Ascending aorta (tissue), 2 donors: ENCODE results near the gene RASL12. TPM values are rescaled to one million over a fixed set of nuclear protein-coding genes. Genes with fewer than 3 reads are reported as not detected.
"Not testable (repeated sequence)": the region's sequence is repeated elsewhere in the genome, so short reads cannot be mapped to it uniquely, and the experiment has no call there.

Source experiments
- DNase-seq, 2 donors: peaks; one replicate each; pipeline ENCODE4 v3.0.0-alpha.2; 2019; ENCODE audit warnings: low spot score in 2 of 2
- H3K27ac ChIP-seq, 2 donors: fragments of 200-600 bp; sonication (generic); one replicate each; pipeline ENCODE4 v1.5.1; 2016 to 2017; ENCODE audit warnings: mild to moderate bottlenecking in 1 of 2
- H3K27me3 ChIP-seq: fragments of 200-600 bp; sonication (generic); one replicate; pipeline ENCODE4 v1.5.1; 2017
- H3K36me3 ChIP-seq, 2 donors: fragments of 200-600 bp; sonication (generic); one replicate each; pipeline ENCODE4 v1.5.1; 2016
- H3K4me1 ChIP-seq, 2 donors: fragments of 200-600 bp; sonication (generic); one replicate each; pipeline ENCODE4 v1.5.1; 2016 to 2017; ENCODE audit warnings: mild to moderate bottlenecking in 1 of 2
- H3K4me3 ChIP-seq, 2 donors: fragments of 200-600 bp; sonication (generic); one replicate each; pipeline ENCODE4 v1.5.1; 2016 to 2017; ENCODE audit warnings: mild to moderate bottlenecking in 1 of 2
- H3K9me3 ChIP-seq, 2 donors: fragments of 200-600 bp; sonication (generic); one replicate each; pipeline ENCODE4 v1.5.1; 2016
- CTCF ChIP-seq, 3 experiments: fragments of 200-600 bp in 2 of 3; fragments of 450-650 bp in 1 of 3; sonication (generic) in 2 of 3; IDR thresholded peaks; one replicate each; pipeline ENCODE4 v1.5.1; 2016 to 2019; ENCODE audit warnings: antibody characterized with exemption in 3 of 3, mild to moderate bottlenecking in 1 of 3, moderate library complexity in 1 of 3
- intact Hi-C: fragments of 100-400 bp; cut with DNase I; formaldehyde crosslinking; loops from one replicate; pipeline ENCODE4 v1.15.1; 2023
- total RNA-seq: library from RNA; depleted of rRNA; stranded (reverse); fragments of >200 nt; gene quantifications from one replicate; pipeline ENCODE4 v1.1.0, GENCODE V29; 2016

The RASL12 gene
- total RNA-seq, 1 donor from 2014 or later, result 187 TPM

DNA sequence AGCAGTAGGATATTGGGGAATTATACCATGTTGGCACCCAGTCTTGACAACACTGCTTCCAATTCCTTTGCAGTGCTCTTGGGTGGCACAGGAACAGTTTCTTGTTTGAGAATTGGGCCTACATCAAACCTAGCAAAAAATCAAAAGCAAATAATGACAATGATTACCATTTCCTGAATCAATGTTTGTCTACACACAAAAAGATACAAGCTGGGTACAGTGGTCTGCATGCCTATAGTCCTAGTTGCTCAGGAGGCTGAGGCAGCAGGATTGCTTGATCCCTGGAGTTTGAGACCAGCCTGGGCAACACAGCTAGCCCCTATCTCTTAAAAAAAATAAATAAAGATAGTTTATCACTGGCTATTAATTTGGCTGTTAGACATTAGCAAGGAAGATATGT, 46.3 kb downstream of the RASL12 start:
- Histone ChIP-seq H3K27ac (no peak overlapping the region), H3K36me3 (peaks cover 18 to 49% of the 10 kb centered on the region in 2 donors), H3K27me3 (no peaks in the 10 kb centered on the region), H3K4me3 (no peak overlapping the region), H3K9me3 (no peaks in the 10 kb centered on the region), H3K4me1 (no peaks in the 10 kb centered on the region)
- intact Hi-C loops, result no loop called here
- TF ChIP-seq CTCF (IDR thresholded peaks at IDR 0.05), result no peak
- no peak for DNase-seq

GRCh38 chr15:65020419-65020818, 47.4 kb downstream of the RASL12 start:
- H3K9me3 ChIP-seq, result no peaks in the 10 kb centered on the region
- H3K27ac ChIP-seq, result no peak overlapping the region
- DNase-seq, result no peak
- H3K4me3 ChIP-seq, result no peak overlapping the region
- no peak for TF ChIP-seq CTCF (IDR thresholded peaks at IDR 0.05)
- H3K4me1 ChIP-seq, result no peaks in the 10 kb centered on the region
- intact Hi-C loops, result no loop called here
- peaks cover 24 to 57% of the 10 kb centered on the region in 2 donors for H3K36me3 ChIP-seq
- no peaks in the 10 kb centered on the region for H3K27me3 ChIP-seq

GRCh38 chr15:65011198-65011597, 56.6 kb downstream of the RASL12 start:
- H3K36me3 ChIP-seq, result peaks cover 40 to 51% of the 10 kb centered on the region in 2 donors
- H3K27me3 ChIP-seq, H3K4me3 ChIP-seq, DNase-seq, H3K27ac ChIP-seq, intact Hi-C loops, H3K4me1 ChIP-seq, H3K9me3 ChIP-seq: not testable (repeated sequence)

- intact Hi-C loops, result no loop called here
- Histone ChIP-seq H3K4me1 (no peaks in the 10 kb centered on the region), H3K36me3 (peaks cover 26 to 42% of the 10 kb centered on the region in 2 donors), H3K27ac (no peak overlapping the region), H3K4me3 (no peak overlapping the region), H3K27me3 (no peaks in the 10 kb centered on the region), H3K9me3 (no peaks in the 10 kb centered on the region)
- no peak for TF ChIP-seq CTCF (IDR thresholded peaks at IDR 0.05)
- no peak for DNase-seq
These were observed 58.8 kb downstream of the RASL12 start for GRCh38 chr15:65008983-65009382.

GRCh38 chr15:65006876-65007275, 60.9 kb downstream of the RASL12 start:
- no peak overlapping the region for H3K4me3 ChIP-seq

DNA sequence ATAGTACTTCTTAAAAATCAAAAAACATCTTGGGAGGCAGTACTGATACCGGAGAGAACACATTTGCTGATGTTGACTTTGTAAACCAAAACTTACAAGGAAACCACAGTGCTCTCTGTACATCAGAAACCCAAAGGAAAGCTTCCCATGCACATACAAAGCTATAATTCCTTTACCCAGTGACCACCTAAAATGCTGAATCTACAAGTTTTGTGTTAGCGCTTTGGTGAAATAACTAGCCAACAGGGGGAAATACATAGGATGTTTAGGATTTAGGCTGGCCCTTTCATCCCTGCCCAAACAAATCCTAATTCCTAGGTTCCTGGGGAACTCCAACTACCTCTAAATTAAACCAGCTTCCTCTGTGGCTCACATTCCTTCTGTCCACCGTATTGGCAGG, 62.8 kb downstream of the RASL12 start:
- DNase-seq, result no peak
- intact Hi-C loops, result no loop called here
- no peaks in the 10 kb centered on the region for H3K4me1 ChIP-seq
- H3K4me3 ChIP-seq, result no peak overlapping the region
- H3K27me3 ChIP-seq, result no peaks in the 10 kb centered on the region
- H3K9me3 ChIP-seq, result no peaks in the 10 kb centered on the region
- TF ChIP-seq CTCF (IDR thresholded peaks at IDR 0.05), result no peak
- H3K27ac ChIP-seq, result no peak overlapping the region
- H3K36me3 ChIP-seq, result peaks cover 14 to 27% of the 10 kb centered on the region in 2 donors

More at GRCh38 chr15:65006876-65007275, 60.9 kb downstream of the RASL12 start:
- peaks cover 22 to 38% of the 10 kb centered on the region in 2 donors for H3K36me3 ChIP-seq
- TF ChIP-seq CTCF (IDR thresholded peaks at IDR 0.05), result no peak
- no peak overlapping the region for H3K27ac ChIP-seq
- H3K27me3 ChIP-seq, result no peaks in the 10 kb centered on the region
- intact Hi-C loops, result no loop called here
- H3K4me1 ChIP-seq, result no peaks in the 10 kb centered on the region
- no peak for DNase-seq
- H3K9me3 ChIP-seq, result no peaks in the 10 kb centered on the region

Other genes with a start within 250 kb of the RASL12 start
- gene PIF1, start 242.3 kb downstream of the RASL12 start, total RNA-seq, result not detected
- gene PLEKHO2, start 226.1 kb downstream of the RASL12 start, total RNA-seq, result 41.4 TPM
- 28.6 TPM for gene ANKDD1A, start 156.1 kb downstream of the RASL12 start, total RNA-seq
- gene SPG21, start 78.1 kb downstream of the RASL12 start, total RNA-seq, result 41.5 TPM
- 54.7 TPM for gene MTFMT, start 38.4 kb downstream of the RASL12 start, total RNA-seq
- gene SLC51B, start 22.6 kb downstream of the RASL12 start, total RNA-seq, result not detected
- 0.21 TPM for gene KBTBD13, start 8.8 kb upstream of the RASL12 start, total RNA-seq
- gene UBAP1L, start 47.2 kb upstream of the RASL12 start, total RNA-seq, result 10.9 TPM
- gene PDCD7, start 65.8 kb upstream of the RASL12 start, total RNA-seq, result 9.2 TPM
- gene CLPX, start 117.4 kb upstream of the RASL12 start, total RNA-seq, result 13.7 TPM
- gene CILP, start 143.5 kb upstream of the RASL12 start, total RNA-seq, result 1.8 TPM
- 2.9 TPM for gene PARP16, start 218.9 kb upstream of the RASL12 start, total RNA-seq
- gene RNU5A-1, start 228.1 kb upstream of the RASL12 start, total RNA-seq, result not detected
- not detected for gene RNU5B-1, start 236.7 kb upstream of the RASL12 start, total RNA-seq